H1 (cell line): ENCODE data around the gene LRRC37A3. TPM values are rescaled to one million over a fixed set of nuclear protein-coding genes. Genes with fewer than 3 reads are reported as not detected.

Experiments
- EGR1 ChIP-seq: IDR thresholded peaks from 2 replicates; pipeline ENCODE4 v1.6.1; 2011; ENCODE audit warnings: low read depth, low read length, borderline replicate concordance
- EP300 ChIP-seq, 2 experiments: IDR thresholded peaks; 1 replicate in 1 of 2; 2 replicates in 1 of 2; pipeline ENCODE4 v1.6.1; 2011 to 2012; ENCODE audit warnings: low read depth in 2 of 2, low read length in 2 of 2, mild to moderate bottlenecking in 2 of 2, borderline replicate concordance in 1 of 2, inconsistent platforms in 1 of 2, moderate library complexity in 1 of 2
- EZH2 ChIP-seq: fragments of 200-600 bp; sonication (generic); IDR thresholded peaks from 2 replicates; pipeline ENCODE4 v1.7.1; 2012; ENCODE audit warnings: low read depth, mild to moderate bottlenecking, moderate library complexity, low read length, inconsistent platforms; ENCODE audit not compliant: severe bottlenecking
- RBBP5 ChIP-seq: IDR thresholded peaks from 2 replicates; pipeline ENCODE4 v1.7.1; 2012; ENCODE audit warnings: low read depth, mild to moderate bottlenecking, inconsistent platforms, low read length, moderate library complexity, borderline replicate concordance
- SAP30 ChIP-seq: fragments of 300-600 bp; sonication (generic); IDR thresholded peaks from 2 replicates; pipeline ENCODE4 v1.7.1; 2012; ENCODE audit warnings: low read length, moderate library complexity, mild to moderate bottlenecking, inconsistent platforms; ENCODE audit not compliant: insufficient read depth, insufficient replicate concordance
- SIN3A ChIP-seq, 2 experiments: IDR thresholded peaks in 1 of 2; conservative IDR thresholded peaks in 1 of 2; 2 replicates each; pipeline ENCODE4 v1.6.1; 2011 to 2012; ENCODE audit warnings: low read length in 2 of 2, improper control_type of control experiment in 1 of 2, low read depth in 1 of 2, mild to moderate bottlenecking in 1 of 2
- polyA plus RNA-seq, 7 experiments: library from polyadenylated mRNA; depleted of rRNA in 3 of 7; stranded (reverse) in 5 of 7; unstranded in 2 of 7; fragments of >200 nt in 5 of 7; fragments of 200-250 nt in 2 of 7; gene quantifications; 1 replicate in 5 of 7; 2 replicates in 1 of 7; 4 replicates in 1 of 7; pipeline versions ENCODE4 v1.2.1 to v1.2.3, GENCODE V29; 2011 to 2013; ENCODE audit warnings: missing spikeins in 2 of 7, mixed read lengths in 2 of 7
- total RNA-seq: library from RNA; stranded (reverse); fragmentation: NEBNext Ultra II Directional; extraction: Animal tissue kit (Norgen Biotek cat#: 25700); gene quantifications from 2 replicates; pipeline ENCODE4 v1.2.1, GENCODE V29; 2021
- TF ChIP-seq, protein P1 (sequence below): fragments of 300-600 bp; sonication (generic); IDR thresholded peaks from 2 replicates; pipeline ENCODE4 v1.7.1; 2012; ENCODE audit warnings: low read length, moderate library complexity, mild to moderate bottlenecking, inconsistent platforms; ENCODE audit not compliant: insufficient replicate concordance

Gene LRRC37A3
- total and polyA plus RNA-seq, 2 of the 8 experiments (the other 6 are each of a cell fraction or from before 2014, with no cell fraction given) = 2.7 to 9.4 TPM

DNA sequence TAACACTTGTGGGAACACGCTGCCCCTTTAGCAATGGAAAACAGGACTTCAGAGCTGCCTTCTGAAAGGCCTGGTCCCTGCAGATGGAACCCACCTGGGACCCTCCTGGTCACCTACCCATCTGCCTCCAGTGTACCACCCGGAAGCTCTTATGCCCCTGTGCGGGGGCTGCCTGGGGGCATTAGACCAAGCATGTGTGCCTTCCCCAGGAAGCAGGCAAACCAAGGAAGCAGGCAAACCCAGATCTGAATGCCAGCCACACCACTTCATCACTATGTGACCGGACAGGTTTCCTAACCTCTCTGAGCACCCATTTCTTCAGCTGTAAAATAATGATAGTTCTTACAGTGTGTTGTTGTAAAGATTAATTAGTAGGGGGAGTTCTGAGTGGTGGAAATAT lies 20.8 kb upstream of the LRRC37A3 start (continued):
- no peak for TF ChIP-seq SIN3A (conservative IDR thresholded peaks at IDR 0.05 in 1 of 2, IDR thresholded peaks at IDR 0.05 in 1 of 2; ENCODE audit: low read depth in 1 of 2, low read length in 2 of 2)
- TF ChIP-seq, protein P1, sequence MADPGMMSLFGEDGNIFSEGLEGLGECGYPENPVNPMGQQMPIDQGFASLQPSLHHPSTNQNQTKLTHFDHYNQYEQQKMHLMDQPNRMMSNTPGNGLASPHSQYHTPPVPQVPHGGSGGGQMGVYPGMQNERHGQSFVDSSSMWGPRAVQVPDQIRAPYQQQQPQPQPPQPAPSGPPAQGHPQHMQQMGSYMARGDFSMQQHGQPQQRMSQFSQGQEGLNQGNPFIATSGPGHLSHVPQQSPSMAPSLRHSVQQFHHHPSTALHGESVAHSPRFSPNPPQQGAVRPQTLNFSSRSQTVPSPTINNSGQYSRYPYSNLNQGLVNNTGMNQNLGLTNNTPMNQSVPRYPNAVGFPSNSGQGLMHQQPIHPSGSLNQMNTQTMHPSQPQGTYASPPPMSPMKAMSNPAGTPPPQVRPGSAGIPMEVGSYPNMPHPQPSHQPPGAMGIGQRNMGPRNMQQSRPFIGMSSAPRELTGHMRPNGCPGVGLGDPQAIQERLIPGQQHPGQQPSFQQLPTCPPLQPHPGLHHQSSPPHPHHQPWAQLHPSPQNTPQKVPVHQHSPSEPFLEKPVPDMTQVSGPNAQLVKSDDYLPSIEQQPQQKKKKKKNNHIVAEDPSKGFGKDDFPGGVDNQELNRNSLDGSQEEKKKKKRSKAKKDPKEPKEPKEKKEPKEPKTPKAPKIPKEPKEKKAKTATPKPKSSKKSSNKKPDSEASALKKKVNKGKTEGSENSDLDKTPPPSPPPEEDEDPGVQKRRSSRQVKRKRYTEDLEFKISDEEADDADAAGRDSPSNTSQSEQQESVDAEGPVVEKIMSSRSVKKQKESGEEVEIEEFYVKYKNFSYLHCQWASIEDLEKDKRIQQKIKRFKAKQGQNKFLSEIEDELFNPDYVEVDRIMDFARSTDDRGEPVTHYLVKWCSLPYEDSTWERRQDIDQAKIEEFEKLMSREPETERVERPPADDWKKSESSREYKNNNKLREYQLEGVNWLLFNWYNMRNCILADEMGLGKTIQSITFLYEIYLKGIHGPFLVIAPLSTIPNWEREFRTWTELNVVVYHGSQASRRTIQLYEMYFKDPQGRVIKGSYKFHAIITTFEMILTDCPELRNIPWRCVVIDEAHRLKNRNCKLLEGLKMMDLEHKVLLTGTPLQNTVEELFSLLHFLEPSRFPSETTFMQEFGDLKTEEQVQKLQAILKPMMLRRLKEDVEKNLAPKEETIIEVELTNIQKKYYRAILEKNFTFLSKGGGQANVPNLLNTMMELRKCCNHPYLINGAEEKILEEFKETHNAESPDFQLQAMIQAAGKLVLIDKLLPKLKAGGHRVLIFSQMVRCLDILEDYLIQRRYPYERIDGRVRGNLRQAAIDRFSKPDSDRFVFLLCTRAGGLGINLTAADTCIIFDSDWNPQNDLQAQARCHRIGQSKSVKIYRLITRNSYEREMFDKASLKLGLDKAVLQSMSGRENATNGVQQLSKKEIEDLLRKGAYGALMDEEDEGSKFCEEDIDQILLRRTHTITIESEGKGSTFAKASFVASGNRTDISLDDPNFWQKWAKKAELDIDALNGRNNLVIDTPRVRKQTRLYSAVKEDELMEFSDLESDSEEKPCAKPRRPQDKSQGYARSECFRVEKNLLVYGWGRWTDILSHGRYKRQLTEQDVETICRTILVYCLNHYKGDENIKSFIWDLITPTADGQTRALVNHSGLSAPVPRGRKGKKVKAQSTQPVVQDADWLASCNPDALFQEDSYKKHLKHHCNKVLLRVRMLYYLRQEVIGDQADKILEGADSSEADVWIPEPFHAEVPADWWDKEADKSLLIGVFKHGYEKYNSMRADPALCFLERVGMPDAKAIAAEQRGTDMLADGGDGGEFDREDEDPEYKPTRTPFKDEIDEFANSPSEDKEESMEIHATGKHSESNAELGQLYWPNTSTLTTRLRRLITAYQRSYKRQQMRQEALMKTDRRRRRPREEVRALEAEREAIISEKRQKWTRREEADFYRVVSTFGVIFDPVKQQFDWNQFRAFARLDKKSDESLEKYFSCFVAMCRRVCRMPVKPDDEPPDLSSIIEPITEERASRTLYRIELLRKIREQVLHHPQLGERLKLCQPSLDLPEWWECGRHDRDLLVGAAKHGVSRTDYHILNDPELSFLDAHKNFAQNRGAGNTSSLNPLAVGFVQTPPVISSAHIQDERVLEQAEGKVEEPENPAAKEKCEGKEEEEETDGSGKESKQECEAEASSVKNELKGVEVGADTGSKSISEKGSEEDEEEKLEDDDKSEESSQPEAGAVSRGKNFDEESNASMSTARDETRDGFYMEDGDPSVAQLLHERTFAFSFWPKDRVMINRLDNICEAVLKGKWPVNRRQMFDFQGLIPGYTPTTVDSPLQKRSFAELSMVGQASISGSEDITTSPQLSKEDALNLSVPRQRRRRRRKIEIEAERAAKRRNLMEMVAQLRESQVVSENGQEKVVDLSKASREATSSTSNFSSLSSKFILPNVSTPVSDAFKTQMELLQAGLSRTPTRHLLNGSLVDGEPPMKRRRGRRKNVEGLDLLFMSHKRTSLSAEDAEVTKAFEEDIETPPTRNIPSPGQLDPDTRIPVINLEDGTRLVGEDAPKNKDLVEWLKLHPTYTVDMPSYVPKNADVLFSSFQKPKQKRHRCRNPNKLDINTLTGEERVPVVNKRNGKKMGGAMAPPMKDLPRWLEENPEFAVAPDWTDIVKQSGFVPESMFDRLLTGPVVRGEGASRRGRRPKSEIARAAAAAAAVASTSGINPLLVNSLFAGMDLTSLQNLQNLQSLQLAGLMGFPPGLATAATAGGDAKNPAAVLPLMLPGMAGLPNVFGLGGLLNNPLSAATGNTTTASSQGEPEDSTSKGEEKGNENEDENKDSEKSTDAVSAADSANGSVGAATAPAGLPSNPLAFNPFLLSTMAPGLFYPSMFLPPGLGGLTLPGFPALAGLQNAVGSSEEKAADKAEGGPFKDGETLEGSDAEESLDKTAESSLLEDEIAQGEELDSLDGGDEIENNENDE = no peak
- TF ChIP-seq RBBP5 = no peak
- no peak for TF ChIP-seq EP300 (IDR thresholded peaks at IDR 0.05; ENCODE audit: borderline replicate concordance in 1 of 2, low read depth in 2 of 2, low read length in 2 of 2)
- TF ChIP-seq EGR1 = no peak
- TF ChIP-seq SAP30 = no peak
- no peak for TF ChIP-seq EZH2
